HG03521 (cell line): ENCODE measurements around the gene ESRRG.
"Not testable (repeated sequence)": the region's sequence is repeated elsewhere in the genome, so short reads cannot be mapped to it uniquely, and the experiment has no call there.

Source experiments
- ATAC-seq: cut with Tn5 transposase; IDR thresholded peaks from one replicate; pipeline ENCODE4 v1.9.1; 2021; ENCODE audit warnings: mild to moderate bottlenecking, moderate library complexity; ENCODE audit not compliant: unreplicated experiment

Gene ESRRG

GRCh38 chr1:216576234-216576937, 146.8 kb downstream of the ESRRG start:
- no peak for ATAC-seq

GRCh38 chr1:216566641-216567205, 156.5 kb downstream of the ESRRG start:
- no peak for ATAC-seq

- ATAC-seq, result no peak
Measured at GRCh38 chr1:216563087-216563486, 160.1 kb downstream of the ESRRG start.

- ATAC-seq, result no peak
Measured at GRCh38 chr1:216562383-216562782, 160.8 kb downstream of the ESRRG start.

GRCh38 chr1:216560527-216560926, 162.7 kb downstream of the ESRRG start:
- ATAC-seq, result no peak

- no peak for ATAC-seq
Measured at GRCh38 chr1:216559359-216559758, 163.9 kb downstream of the ESRRG start.

- no peak for ATAC-seq
Measured at GRCh38 chr1:216555653-216556052, 167.6 kb downstream of the ESRRG start.

- no peak for ATAC-seq
Measured at GRCh38 chr1:216554934-216555333, 168.3 kb downstream of the ESRRG start.

GRCh38 chr1:216553766-216554165, 169.5 kb downstream of the ESRRG start:
- ATAC-seq, result no peak

GRCh38 chr1:216553040-216553439, 170.2 kb downstream of the ESRRG start:
- ATAC-seq, result no peak

GRCh38 chr1:216549796-216550195, 173.4 kb downstream of the ESRRG start:
- ATAC-seq, result no peak

- no peak for ATAC-seq
Measured at GRCh38 chr1:216542741-216543140, 180.5 kb downstream of the ESRRG start.

- no peak for ATAC-seq
Measured at GRCh38 chr1:216542263-216542662, 181.0 kb downstream of the ESRRG start.

GRCh38 chr1:216535751-216536150, 187.5 kb downstream of the ESRRG start:
- ATAC-seq, result no peak

GRCh38 chr1:216535059-216535458, 188.2 kb downstream of the ESRRG start:
- ATAC-seq, result no peak

GRCh38 chr1:216533776-216534175, 189.5 kb downstream of the ESRRG start:
- ATAC-seq, result no peak

- ATAC-seq, result no peak
Measured at GRCh38 chr1:216532251-216532798, 190.9 kb downstream of the ESRRG start.

- no peak for ATAC-seq
Measured at GRCh38 chr1:216531263-216532239, 191.7 kb downstream of the ESRRG start.

GRCh38 chr1:216529851-216530250, 193.4 kb downstream of the ESRRG start:
- ATAC-seq, result not testable (repeated sequence)

GRCh38 chr1:216528816-216529215, 194.4 kb downstream of the ESRRG start:
- ATAC-seq, result peak; percentile 88

- ATAC-seq, result no peak
Measured at GRCh38 chr1:216523449-216524190, 199.6 kb downstream of the ESRRG start.
